ENCODE results near the gene MSI1.

- TF ChIP-seq EZH2phosphoT487 (IDR thresholded peaks at IDR 0.05; ENCODE audit: low read depth) (no peak), CTCF (IDR thresholded peaks at IDR 0.05; ENCODE audit: low read depth, low read length) (no peak)
These were observed 76.6 kb downstream of the MSI1 start for GRCh38 chr12:120292411-120292660.
